Limb (tissue), 2 donors: ENCODE results near the gene SPHKAP.
"Not testable (repeated sequence)": the region's sequence is repeated elsewhere in the genome, so short reads cannot be mapped to it uniquely, and the experiment has no call there.

Source experiments
- DNase-seq, 2 donors: peaks; one replicate each; pipeline ENCODE4 v3.0.0-alpha.2; 2016; ENCODE audit errors: extremely low spot score in 2 of 2

SPHKAP gene

DNA sequence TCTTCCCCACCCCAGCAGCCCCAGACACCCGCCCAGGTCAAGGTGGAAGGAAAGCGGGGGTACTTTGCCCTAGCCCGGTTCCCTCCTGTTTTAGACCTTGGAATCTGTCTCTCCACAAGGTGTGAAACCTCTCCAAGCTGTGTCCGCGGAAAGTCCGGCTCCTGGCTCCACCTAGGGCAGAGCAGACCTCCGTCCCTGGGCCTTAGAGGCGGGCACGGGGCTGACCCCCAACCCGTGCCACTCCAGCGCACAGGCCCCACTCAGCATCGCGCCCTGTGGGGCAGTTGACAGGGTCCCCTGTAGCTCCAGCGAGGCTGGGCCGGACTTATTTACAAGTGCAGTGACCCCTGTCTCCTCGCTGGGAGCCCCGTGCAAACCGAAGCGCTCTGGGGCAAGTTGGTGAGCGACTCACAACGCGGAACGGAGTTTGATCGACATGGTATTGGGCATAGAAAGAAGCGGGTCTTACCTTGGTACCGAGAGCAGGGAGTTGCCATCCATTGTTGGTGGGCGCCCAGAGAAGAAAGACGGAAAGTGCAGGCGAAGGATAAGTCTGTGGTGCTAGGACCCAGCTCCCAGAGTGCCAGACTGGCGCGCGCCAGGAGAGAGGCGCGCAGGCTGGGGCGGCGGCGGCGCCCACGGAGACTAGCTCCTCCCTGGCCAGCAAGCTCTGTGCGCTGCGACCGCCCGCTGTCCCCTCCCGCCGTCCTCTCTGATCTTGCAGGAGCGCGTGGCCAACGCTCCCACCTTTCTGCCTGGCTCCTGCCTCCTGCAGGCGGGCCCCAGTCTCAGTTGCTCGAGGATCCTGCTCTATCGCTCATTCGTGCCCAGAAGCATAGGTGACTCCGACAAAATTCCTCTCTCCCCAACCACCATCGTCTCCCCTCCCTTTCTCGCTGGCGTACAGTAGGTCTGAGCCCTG lies at the start of gene SPHKAP:
TSS of gene SPHKAP (minus strand) at position 590 of the 922 bp plus-strand sequence. CDS start at position 501, 89 bp downstream.
- peak; percentile 7 to 60 for DNase-seq

- DNase-seq: no peak
These were observed 46.0 kb upstream of the SPHKAP start for GRCh38 chr2:228227466-228227865.

DNA sequence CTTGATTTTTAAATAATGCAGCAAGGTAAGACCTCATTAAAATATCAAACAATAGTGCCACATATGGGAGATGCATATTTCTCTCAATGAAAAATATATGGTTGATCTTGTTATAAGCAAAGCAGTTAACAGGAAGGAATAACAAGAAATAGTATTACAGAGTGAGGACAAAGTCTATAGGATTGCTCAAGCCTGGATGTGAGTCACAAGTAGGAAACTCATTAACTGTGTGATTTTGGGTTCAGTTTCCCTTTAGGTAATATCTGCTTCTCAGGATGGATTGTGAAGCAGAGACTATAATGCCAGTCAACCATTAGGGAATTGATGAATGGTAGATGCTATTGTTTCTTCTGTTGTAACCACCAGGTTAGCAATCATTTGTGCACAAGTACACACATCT lies 42.9 kb upstream of the SPHKAP start:
- no peak for DNase-seq

GRCh38 chr2:228218593-228218992 lies 37.1 kb upstream of the SPHKAP start:
- DNase-seq: not testable (repeated sequence)

DNA sequence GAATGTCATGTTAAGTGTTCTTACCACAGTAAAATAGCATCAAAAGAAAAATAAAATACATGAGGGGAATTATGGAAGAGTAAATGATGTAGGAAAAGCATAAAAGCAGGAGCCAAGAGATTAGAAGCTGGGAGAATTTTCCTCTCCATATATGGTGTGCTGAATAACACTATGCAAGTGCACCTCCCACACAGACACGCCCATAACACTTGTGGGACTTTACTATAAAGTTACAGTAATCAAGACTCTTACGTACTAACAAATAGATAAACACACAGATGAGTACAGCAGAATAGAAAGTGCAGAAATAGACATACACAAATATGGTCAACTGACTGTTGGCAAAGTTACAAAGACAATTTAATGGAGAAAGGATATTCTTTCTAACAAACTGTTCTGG lies 16.0 kb upstream of the SPHKAP start:
- DNase-seq: no peak

DNA sequence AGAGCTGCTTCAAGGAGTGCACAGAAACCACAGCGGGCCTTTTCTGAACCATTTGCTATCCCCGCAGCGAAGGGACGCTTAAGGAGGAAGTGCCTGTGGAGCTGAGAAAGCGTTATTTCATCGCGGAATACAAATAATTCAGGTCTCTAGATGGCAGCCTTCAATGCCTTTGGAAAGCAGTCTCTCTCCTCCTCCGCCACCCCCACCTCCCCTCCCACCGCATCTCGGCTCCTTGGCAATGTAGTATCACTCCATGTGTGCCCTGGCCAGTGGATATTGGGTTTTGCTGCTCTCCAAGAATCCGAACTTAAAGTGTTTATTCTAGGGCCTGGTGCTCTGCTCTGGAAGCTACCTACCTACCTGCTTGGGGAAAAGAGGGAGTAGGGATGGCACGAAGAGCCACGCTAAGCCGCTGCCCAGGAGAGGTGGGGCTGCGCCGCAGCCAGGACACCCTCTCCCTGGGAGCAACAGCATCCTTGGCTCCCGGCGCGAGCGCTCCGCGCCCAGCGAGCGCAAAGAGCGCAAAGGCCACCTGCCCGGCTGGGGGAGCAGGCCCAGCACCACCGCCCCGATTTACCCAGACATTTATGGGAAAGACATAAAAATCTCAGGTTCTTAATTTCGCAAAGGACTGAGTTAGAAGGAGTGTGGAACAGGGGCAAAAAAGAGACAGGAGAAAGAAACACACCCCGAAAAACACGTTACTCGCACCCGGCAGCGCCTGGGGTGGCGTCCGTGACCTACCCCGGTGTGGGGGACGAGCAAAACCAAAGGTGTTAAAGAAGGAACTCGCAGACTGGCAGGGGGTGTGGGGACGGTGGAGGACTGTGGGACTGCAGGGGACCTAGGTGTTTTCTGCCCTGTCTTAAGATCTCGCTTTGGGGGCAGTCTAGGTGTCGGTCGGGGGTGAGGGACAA lies 1.0 kb downstream of the SPHKAP start:
- peak; percentile 7 to 56 for DNase-seq

GRCh38 chr2:228167290-228167689 lies 14.2 kb downstream of the SPHKAP start:
- DNase-seq: no peak

- DNase-seq: no peak
These were observed 16.8 kb downstream of the SPHKAP start for GRCh38 chr2:228164718-228165117.

GRCh38 chr2:228157841-228158240 lies 23.6 kb downstream of the SPHKAP start:
- DNase-seq: no peak

- DNase-seq: no peak
These were observed 36.5 kb downstream of the SPHKAP start for GRCh38 chr2:228144961-228145360.

GRCh38 chr2:228140934-228141528 lies 40.5 kb downstream of the SPHKAP start:
- no peak for DNase-seq

DNA sequence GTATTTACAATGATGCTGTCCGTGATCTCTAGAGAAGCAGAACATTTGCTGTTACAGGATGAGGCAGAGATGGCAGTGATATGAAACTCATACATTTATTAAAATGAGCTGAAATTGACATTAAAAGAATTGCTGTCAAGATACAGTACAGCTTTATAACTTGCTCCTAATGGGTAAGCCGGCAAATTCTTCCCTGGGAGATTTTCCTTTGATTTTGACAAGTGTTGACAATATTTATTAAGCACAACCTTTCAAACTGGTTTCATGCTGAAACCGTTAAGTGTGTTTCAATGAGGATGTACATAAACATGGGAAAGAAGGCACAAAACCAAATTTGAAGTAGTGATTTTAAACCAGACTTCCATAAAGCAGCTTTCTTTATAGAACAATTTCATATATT lies 45.5 kb downstream of the SPHKAP start:
- DNase-seq: no peak

DNA sequence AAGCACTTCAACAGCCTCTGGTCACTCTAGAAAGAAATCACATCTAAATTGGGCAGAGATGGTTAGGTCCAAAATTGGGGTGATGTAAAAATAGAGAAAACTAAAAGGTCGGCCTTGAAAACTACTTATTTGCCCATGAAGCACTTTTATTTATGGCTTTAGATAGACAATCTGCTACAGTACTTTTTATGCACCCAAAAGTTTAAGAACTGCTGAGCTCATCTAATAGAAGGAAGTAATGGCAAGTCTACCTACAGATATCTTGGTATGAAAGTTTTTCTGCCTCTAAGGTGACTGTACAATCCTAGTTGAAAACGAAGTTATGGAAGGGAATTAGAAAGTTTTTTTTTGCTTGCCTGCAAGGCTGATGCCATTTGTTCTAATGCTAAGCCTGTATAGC lies 46.2 kb downstream of the SPHKAP start:
- DNase-seq: no peak

DNA sequence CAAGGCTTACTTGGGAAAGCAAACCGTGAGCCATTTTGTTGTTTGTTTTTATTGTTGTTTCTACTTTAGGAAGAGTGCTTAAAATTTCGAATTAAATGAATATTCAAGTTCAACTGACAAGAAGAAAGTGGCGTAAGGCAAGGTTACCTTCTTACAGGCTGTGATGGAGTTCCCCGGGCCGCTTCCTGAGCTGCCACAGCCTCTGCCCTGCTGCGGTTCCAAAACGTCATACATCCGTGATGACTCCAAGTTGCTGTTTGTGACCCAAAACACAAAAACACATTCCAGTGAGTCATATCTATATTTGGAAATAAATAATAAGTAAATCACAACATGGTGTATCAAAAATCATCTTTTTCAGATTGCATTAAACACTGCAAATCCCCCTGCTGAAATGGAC lies 49.7 kb downstream of the SPHKAP start:
- no peak for DNase-seq

DNA sequence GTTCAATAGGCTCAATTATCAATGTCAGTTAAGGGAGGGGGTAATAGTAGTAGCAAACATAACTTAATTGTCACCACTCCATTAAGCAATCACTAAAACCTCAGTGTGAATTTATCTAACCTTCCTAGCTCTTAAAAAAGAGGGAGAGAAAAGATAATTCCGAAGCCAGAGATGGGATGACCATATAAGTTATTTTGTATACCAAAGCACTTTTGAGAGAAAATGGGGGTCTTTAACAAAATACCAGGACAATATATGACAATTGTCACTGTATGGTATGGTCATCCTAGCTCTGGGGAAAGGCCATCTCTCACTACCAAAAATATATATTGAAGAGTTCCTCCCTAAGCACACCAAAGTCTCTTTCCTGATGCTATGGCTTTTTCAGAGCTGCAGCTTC lies 55.1 kb downstream of the SPHKAP start:
- DNase-seq: no peak

- no peak for DNase-seq
These were observed 62.5 kb downstream of the SPHKAP start for GRCh38 chr2:228118940-228119339.

DNA sequence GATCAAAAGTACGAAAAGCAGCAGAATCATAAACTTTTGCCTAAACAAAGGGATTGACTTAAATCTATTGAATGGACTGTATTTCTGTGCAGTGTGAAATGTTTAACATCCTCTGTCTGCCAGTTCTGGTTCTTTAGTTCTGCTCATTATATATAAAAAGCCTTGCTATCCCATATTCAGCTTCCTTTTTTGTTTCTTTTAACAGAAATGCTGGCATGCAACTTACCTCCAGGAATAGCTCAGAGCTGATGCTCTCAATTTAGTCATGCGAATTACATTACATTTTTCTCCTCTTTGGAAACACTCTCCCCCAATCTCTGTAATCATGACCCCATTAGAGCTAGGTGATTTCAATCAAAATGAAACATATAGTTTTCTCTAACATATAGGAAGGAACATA lies 73.6 kb downstream of the SPHKAP start:
- DNase-seq: no peak

GRCh38 chr2:228105526-228106250 lies 75.8 kb downstream of the SPHKAP start:
- no peak for DNase-seq

- DNase-seq: no peak
These were observed 77.3 kb downstream of the SPHKAP start for GRCh38 chr2:228104215-228104614.

DNA sequence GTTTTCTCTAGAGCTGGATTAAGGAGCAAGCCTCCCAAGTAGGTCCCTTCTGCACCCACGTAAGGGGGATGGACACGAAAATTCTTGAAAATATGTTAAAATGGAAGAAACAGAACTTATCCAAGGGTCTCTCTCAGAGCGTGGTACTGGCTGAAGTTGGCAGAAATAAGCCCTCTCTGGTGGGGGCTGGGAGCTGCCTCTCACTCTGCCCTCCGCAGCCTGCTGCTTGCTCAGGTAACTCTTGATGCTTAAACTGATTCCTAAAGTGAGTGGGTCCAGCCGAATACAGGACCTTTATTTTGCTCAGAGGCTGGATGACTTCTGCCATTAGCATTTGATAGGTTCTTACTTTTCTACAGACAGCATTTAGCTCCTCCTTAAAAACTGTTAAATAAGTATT lies 78.1 kb downstream of the SPHKAP start:
- no peak for DNase-seq

- DNase-seq: no peak
These were observed 78.5 kb downstream of the SPHKAP start for GRCh38 chr2:228102949-228103348.
